ENCODE data around the gene BMPR2.
"Not testable (repeated sequence)": the region's sequence is repeated elsewhere in the genome, so short reads cannot be mapped to it uniquely, and the experiment has no call there.

BMPR2 gene

GRCh38 chr2:202375609-202376408 is at the start of gene BMPR2:
Gene BMPR2 (plus strand): TSS chr2:202376327. CDS start chr2:202377475, 1,148 bp downstream.
- peak; percentile 83 to 96 for DNase-seq

- no peak for DNase-seq
Measured at GRCh38 chr2:202327858-202328257, 48.3 kb upstream of the BMPR2 start.

- DNase-seq = no peak
Measured at GRCh38 chr2:202335791-202336467, 40.2 kb upstream of the BMPR2 start.

GRCh38 chr2:202337151-202337550 is 39.0 kb upstream of the BMPR2 start:
- no peak for DNase-seq

- DNase-seq = no peak
Measured at GRCh38 chr2:202337706-202338346, 38.3 kb upstream of the BMPR2 start.

- DNase-seq = peak; percentile 12 to 27
Measured at GRCh38 chr2:202339071-202339870, 36.9 kb upstream of the BMPR2 start.

GRCh38 chr2:202344178-202344577 is 31.9 kb upstream of the BMPR2 start:
- DNase-seq = no peak

- no peak for DNase-seq
Measured at GRCh38 chr2:202346180-202346579, 29.9 kb upstream of the BMPR2 start.

GRCh38 chr2:202353430-202353829 is 22.7 kb upstream of the BMPR2 start:
- DNase-seq = no peak

GRCh38 chr2:202355993-202356505 is 20.1 kb upstream of the BMPR2 start:
- DNase-seq = no peak

GRCh38 chr2:202358924-202359323 is 17.2 kb upstream of the BMPR2 start:
- not testable (repeated sequence) for DNase-seq

GRCh38 chr2:202360646-202361045 is 15.5 kb upstream of the BMPR2 start:
- DNase-seq = no peak

GRCh38 chr2:202361108-202361507 is 15.0 kb upstream of the BMPR2 start:
- DNase-seq = no peak

- DNase-seq = no peak
Measured at GRCh38 chr2:202373490-202373889, 2.6 kb upstream of the BMPR2 start.

- DNase-seq = peak in 1 of 2 experiments; percentile 6
Measured at GRCh38 chr2:202374383-202374782, 1.7 kb upstream of the BMPR2 start.

- DNase-seq = peak; percentile 37 to 60
Measured at GRCh38 chr2:202375033-202375608, 1.0 kb upstream of the BMPR2 start.

GRCh38 chr2:202376460-202377206 is 506 bp downstream of the BMPR2 start:
- peak; percentile 17 to 44 for DNase-seq

- peak; percentile 5 to 34 for DNase-seq
Measured at GRCh38 chr2:202377207-202377761, 1.2 kb downstream of the BMPR2 start.

GRCh38 chr2:202378001-202378400 is 1.9 kb downstream of the BMPR2 start:
- no peak for DNase-seq

- no peak for DNase-seq
Measured at GRCh38 chr2:202378662-202379358, 2.7 kb downstream of the BMPR2 start.

- no peak for DNase-seq
Measured at GRCh38 chr2:202382684-202383083, 6.6 kb downstream of the BMPR2 start.
